HepG2 (cell line): Measurements from ENCODE around the gene PRADC1. TPM values are rescaled to one million over a fixed set of nuclear protein-coding genes. Genes with fewer than 3 reads are reported as not detected.
A peak's percentile ranks its signal among the peaks of the same experiment; 100 is the strongest.

Source experiments
- ESRRA ChIP-seq: sonication (generic); formaldehyde crosslinking; IDR thresholded peaks from 2 replicates; pipeline ENCODE4 v1.5.1; 2020; ENCODE audit warnings: mild to moderate bottlenecking, low read depth, missing genetic modification reagents
- GZF1 ChIP-seq: sonication (generic); formaldehyde crosslinking; IDR thresholded peaks from 2 replicates; pipeline ENCODE4 v1.5.1; 2020; ENCODE audit warnings: mild to moderate bottlenecking, missing genetic modification reagents
- MYPOP ChIP-seq: sonication (generic); formaldehyde crosslinking; IDR thresholded peaks from 2 replicates; pipeline ENCODE4 v1.8.1; 2023; ENCODE audit warnings: mild to moderate bottlenecking, moderate library complexity, missing genetic modification reagents
- POLR2AphosphoS2 ChIP-seq: IDR thresholded peaks from 2 replicates; pipeline ENCODE4 v1.6.1; 2011; ENCODE audit warnings: low read depth, low read length, improper control_type of control experiment
- RELA ChIP-seq: sonication (generic); formaldehyde crosslinking; IDR thresholded peaks from 2 replicates; pipeline ENCODE4 v1.4.0; 2020; ENCODE audit warnings: missing genetic modification reagents
- SRSF4 ChIP-seq: fragments of 200-400 bp; formaldehyde crosslinking; IDR thresholded peaks from one replicate; pipeline ENCODE4 v1.6.1; 2018; ENCODE audit warnings: mild to moderate bottlenecking, low read depth, low read length, moderate library complexity; ENCODE audit not compliant: poor library complexity, severe bottlenecking
- STAT6 ChIP-seq: sonication (generic); formaldehyde crosslinking; IDR thresholded peaks from 2 replicates; pipeline ENCODE4 v1.4.0; 2020; ENCODE audit warnings: missing genetic modification reagents, mild to moderate bottlenecking, borderline replicate concordance
- U2AF1 ChIP-seq: fragments of 200-400 bp; formaldehyde crosslinking; optimal IDR thresholded peaks from 2 replicates; pipeline ENCODE3; 2017; ENCODE audit warnings: mild to moderate bottlenecking, low read depth, low read length
- ZBTB2 ChIP-seq: sonication (generic); formaldehyde crosslinking; IDR thresholded peaks from 2 replicates; pipeline ENCODE4 v1.8.0; 2022; ENCODE audit warnings: low read depth, missing genetic modification reagents
- ZBTB49 ChIP-seq: sonication (generic); formaldehyde crosslinking; IDR thresholded peaks from 2 replicates; pipeline ENCODE4 v1.4.0; 2020; ENCODE audit warnings: missing genetic modification reagents, borderline replicate concordance
- ZNF275 ChIP-seq: sonication (generic); formaldehyde crosslinking; IDR thresholded peaks from 2 replicates; pipeline ENCODE4 v1.8.0; 2022; ENCODE audit warnings: missing genetic modification reagents, mild to moderate bottlenecking, inconsistent platforms, borderline replicate concordance
- ZNF3 ChIP-seq: IDR thresholded peaks from 2 replicates; pipeline ENCODE4 v1.7.0; 2017; ENCODE audit warnings: inconsistent platforms
- ZNF317 ChIP-seq: sonication (generic); formaldehyde crosslinking; IDR thresholded peaks from 2 replicates; pipeline ENCODE4 v1.5.0; 2020; ENCODE audit warnings: mild to moderate bottlenecking, missing genetic modification reagents
- ZNF510 ChIP-seq: sonication (generic); formaldehyde crosslinking; IDR thresholded peaks from 2 replicates; pipeline ENCODE4 v1.4.0; 2020; ENCODE audit warnings: low read depth, mild to moderate bottlenecking, missing genetic modification reagents
- ZUFSP ChIP-seq: sonication (generic); formaldehyde crosslinking; IDR thresholded peaks from 2 replicates; pipeline ENCODE4 v1.9.0; 2021; ENCODE audit warnings: missing genetic modification reagents, mild to moderate bottlenecking, borderline replicate concordance
- polyA plus RNA-seq, 8 experiments: library from polyadenylated mRNA; depleted of rRNA in 3 of 8; stranded (reverse) in 7 of 8; unstranded in 1 of 8; fragments of >200 nt; fragmentation: Illumina TruSeq in 4 of 8; extraction: Trizol in 4 of 8; gene quantifications; 2 replicates each; pipeline versions ENCODE4 v1.2.1 to v1.2.3, GENCODE V29; 2011 to 2016; ENCODE audit warnings: low read depth in 4 of 8, missing spikeins in 1 of 8, mixed read lengths in 1 of 8; ENCODE audit not compliant: insufficient read depth in 1 of 8
- total RNA-seq, 5 experiments: library from RNA; depleted of rRNA; stranded (reverse); fragments of >200 nt; fragmentation: Illumina TruSeq; extraction: Trizol; gene quantifications; 2 replicates each; pipeline ENCODE4 v1.2.3, GENCODE V29; 2016; ENCODE audit warnings: low read depth in 1 of 5

The PRADC1 gene
- total and polyA plus RNA-seq, 2 of the 13 experiments (the other 11 are each of a cell fraction or from before 2014, with no cell fraction given) = 12.1 to 37.2 TPM

- TF ChIP-seq ZUFSP (CRISPR knock-in tag) = no peak
- no peak for TF ChIP-seq SRSF4
- TF ChIP-seq ZNF510 (CRISPR knock-in tag) = peak; percentile 79; the same call in 1 of the 2 replicates
- TF ChIP-seq ZBTB49 (CRISPR knock-in tag) = no peak
- TF ChIP-seq STAT6 (CRISPR knock-in tag) = peak; percentile 83; the same call in 1 of the 2 replicates
- no peak; the same call in 1 of the 2 replicates for TF ChIP-seq ZNF3 (CRISPR knock-in tag)
- TF ChIP-seq RELA = 0 out of 2 replicates have a peak, but pooled peaks have one; percentile 52
- TF ChIP-seq ZNF275 (CRISPR knock-in tag) = no peak
- TF ChIP-seq ZBTB2 = peak; percentile 79
- peak; percentile 82; the same call in 1 of the 2 replicates for TF ChIP-seq ZNF317 (CRISPR knock-in tag)
- peak; percentile 87; the same call in 1 of the 2 replicates for TF ChIP-seq GZF1 (CRISPR knock-in tag)
- peak; percentile 84; the same call in 1 of the 2 replicates for TF ChIP-seq POLR2AphosphoS2
- peak; percentile 78; the same call in 1 of the 2 replicates for TF ChIP-seq ESRRA (CRISPR knock-in tag)
- peak; percentile 5; the same call in 1 of the 2 replicates for TF ChIP-seq MYPOP (CRISPR knock-in tag)
- TF ChIP-seq U2AF1 = peak; percentile 96
Measured at GRCh38 chr2:73233932-73234832, 1.1 kb upstream of the PRADC1 start, which contains the start of gene CCT7 (continued).
